Mucosa of stomach (tissue), 1 donor: ENCODE results near the gene ABCB9.
A peak's percentile ranks its signal among the peaks of the same experiment; 100 is the strongest.

ENCODE experiments used
- H3K27me3 ChIP-seq: one replicate; pipeline ENCODE4 v1.7.0; 2013; ENCODE audit warnings: mild to moderate bottlenecking, low read length; ENCODE audit not compliant: control insufficient read depth, insufficient read depth
- H3K36me3 ChIP-seq: one replicate; pipeline ENCODE4 v1.7.0; 2013; ENCODE audit warnings: low read length; ENCODE audit not compliant: control insufficient read depth, insufficient read depth
- H3K4me1 ChIP-seq: one replicate; pipeline ENCODE4 v1.7.0; 2013; ENCODE audit warnings: mild to moderate bottlenecking, low read length; ENCODE audit not compliant: control insufficient read depth, insufficient read depth
- H3K4me3 ChIP-seq: one replicate; pipeline ENCODE4 v1.7.0; 2013; ENCODE audit warnings: low read length
- H3K9ac ChIP-seq: one replicate; pipeline ENCODE4 v1.7.0; 2013; ENCODE audit warnings: mild to moderate bottlenecking, low read length, moderate library complexity
- H3K9me3 ChIP-seq: one replicate; pipeline ENCODE4 v1.7.0; 2013; ENCODE audit warnings: mild to moderate bottlenecking, low read length, moderate library complexity; ENCODE audit not compliant: control insufficient read depth
- donor health status: Pancreatic carcinoma.

The ABCB9 gene

GRCh38 chr12:122964439-122965257 is 1.6 kb downstream of the ABCB9 start:
- Histone ChIP-seq H3K9me3 (no peaks in the 10 kb centered on the region), H3K9ac (no peak overlapping the region), H3K4me3 (no peak overlapping the region), H3K36me3 (no peaks in the 10 kb centered on the region), H3K27me3 (no peaks in the 10 kb centered on the region), H3K4me1 (peaks cover 41% of the 10 kb centered on the region)

GRCh38 chr12:122963941-122964265 is 2.4 kb downstream of the ABCB9 start:
- H3K4me1 ChIP-seq: peaks cover 41% of the 10 kb centered on the region
- H3K36me3 ChIP-seq: no peaks in the 10 kb centered on the region
- H3K9ac ChIP-seq: no peak overlapping the region
- no peaks in the 10 kb centered on the region for H3K9me3 ChIP-seq
- no peak overlapping the region for H3K4me3 ChIP-seq
- H3K27me3 ChIP-seq: no peaks in the 10 kb centered on the region

DNA sequence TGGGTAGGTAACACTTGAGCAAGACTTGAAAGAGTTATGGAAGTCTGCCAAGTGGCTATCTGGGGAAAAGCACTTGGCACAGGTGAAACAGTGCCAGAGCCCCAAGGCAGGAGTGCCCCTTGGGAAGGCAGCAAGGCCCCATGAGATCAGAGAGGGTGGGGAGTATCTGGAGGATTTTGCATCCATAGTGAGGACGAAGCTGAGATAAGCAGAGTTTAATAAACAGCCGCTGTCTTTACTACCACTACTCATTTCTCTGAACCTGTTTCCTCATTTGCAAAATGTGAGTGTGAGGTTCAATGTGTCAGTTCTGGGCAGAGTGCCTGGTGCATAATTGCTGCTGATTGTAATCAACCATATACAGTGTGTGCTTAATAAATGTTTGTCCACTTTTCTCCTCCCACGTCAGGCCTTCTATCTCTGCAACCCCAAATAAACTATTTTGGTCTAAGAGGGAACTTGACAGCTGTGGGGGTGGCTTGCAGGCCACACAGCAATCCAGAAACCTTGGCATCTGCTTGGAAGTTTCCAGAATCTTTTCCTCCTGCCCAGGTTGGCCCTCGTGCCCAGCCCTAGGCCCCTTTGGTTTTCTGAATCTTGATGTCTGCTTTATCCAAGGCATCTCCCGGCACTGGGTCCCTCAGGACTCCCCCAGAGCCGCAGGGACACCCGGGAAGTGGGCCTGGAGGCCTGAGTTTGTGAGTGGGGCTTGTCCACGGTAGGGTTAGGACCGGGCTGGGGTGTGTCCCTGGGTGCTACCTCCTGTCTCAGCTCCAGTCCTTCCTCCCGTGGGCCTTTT is 4.5 kb downstream of the ABCB9 start:
- H3K9ac ChIP-seq: no peak overlapping the region
- H3K9me3 ChIP-seq: no peaks in the 10 kb centered on the region
- peaks cover 41% of the 10 kb centered on the region for H3K4me1 ChIP-seq
- H3K27me3 ChIP-seq: no peaks in the 10 kb centered on the region
- no peaks in the 10 kb centered on the region for H3K36me3 ChIP-seq
- H3K4me3 ChIP-seq: no peak overlapping the region

- Histone ChIP-seq H3K36me3 (no peaks in the 10 kb centered on the region), H3K4me3 (no peak overlapping the region), H3K9ac (no peak overlapping the region), H3K9me3 (no peaks in the 10 kb centered on the region), H3K4me1 (peaks cover 31% of the 10 kb centered on the region), H3K27me3 (no peaks in the 10 kb centered on the region)
Observed at GRCh38 chr12:122960193-122960569, 6.1 kb downstream of the ABCB9 start.

DNA sequence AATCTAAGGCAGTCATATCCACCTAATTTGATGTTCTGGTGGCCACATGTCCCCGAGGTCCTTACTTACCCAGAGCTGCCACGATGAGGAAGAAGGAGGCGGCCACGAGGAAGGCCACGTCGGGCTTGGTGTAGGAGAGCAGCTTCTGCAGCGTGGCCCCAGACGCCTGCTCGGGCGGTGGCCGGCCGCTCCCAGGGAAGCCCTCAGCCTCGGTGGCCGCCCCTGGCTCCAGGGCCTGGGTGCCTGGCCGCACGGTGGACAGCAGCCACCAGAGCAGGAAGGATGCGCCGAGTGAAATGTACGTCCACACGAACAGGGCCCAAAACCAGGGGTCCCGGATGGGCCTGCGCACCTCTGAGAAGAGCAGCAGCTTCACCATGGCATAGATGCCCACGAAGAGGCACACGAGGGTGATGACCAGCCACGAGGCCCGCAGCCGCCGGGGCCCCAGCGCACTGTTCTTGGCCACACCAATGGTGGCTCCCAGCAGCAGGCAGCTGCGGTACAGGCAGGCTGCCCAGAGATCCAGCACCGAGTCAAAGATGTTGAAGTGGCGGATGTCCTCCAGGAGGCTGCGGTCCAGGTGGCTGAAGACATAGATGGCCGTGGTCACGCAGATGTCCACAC is 6.6 kb downstream of the ABCB9 start:
- Histone ChIP-seq H3K36me3 (no peaks in the 10 kb centered on the region), H3K27me3 (no peaks in the 10 kb centered on the region), H3K4me3 (no peak overlapping the region), H3K9me3 (no peaks in the 10 kb centered on the region), H3K9ac (no peak overlapping the region), H3K4me1 (peaks cover 30% of the 10 kb centered on the region)

- Histone ChIP-seq H3K9ac (no peak overlapping the region), H3K4me1 (peaks cover 17% of the 10 kb centered on the region), H3K36me3 (no peaks in the 10 kb centered on the region), H3K27me3 (no peaks in the 10 kb centered on the region), H3K4me3 (no peak overlapping the region), H3K9me3 (no peaks in the 10 kb centered on the region)
Observed at GRCh38 chr12:122958198-122958888, 7.9 kb downstream of the ABCB9 start.

DNA sequence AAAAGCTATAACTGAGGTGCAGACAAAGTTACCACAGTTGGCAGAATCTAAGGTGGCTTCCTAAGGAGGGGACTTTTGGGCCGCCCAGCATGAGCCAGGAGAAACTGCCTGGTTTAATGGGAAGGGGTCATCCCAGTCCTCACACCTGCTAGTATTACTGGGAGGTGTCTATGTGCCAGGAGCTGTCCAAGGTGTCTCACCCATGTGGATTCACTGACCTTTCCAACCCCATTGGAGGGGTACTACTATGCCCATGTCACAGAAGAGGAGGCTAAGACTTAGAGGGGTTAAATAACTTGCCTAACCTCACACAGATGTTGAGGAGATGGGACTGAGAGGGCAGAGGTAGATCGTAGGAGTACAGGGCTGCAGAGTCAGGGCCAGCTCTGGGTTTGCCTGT is 10.2 kb downstream of the ABCB9 start:
- Histone ChIP-seq H3K4me1 (peaks cover 11% of the 10 kb centered on the region), H3K36me3 (no peaks in the 10 kb centered on the region), H3K9me3 (no peaks in the 10 kb centered on the region), H3K9ac (no peak overlapping the region), H3K4me3 (no peak overlapping the region), H3K27me3 (no peaks in the 10 kb centered on the region)

- Histone ChIP-seq H3K9ac (no peak overlapping the region), H3K4me1 (peaks cover 19% of the 10 kb centered on the region), H3K27me3 (no peaks in the 10 kb centered on the region), H3K4me3 (no peak overlapping the region), H3K36me3 (no peaks in the 10 kb centered on the region), H3K9me3 (no peaks in the 10 kb centered on the region)
Observed at GRCh38 chr12:122955156-122955555, 11.1 kb downstream of the ABCB9 start.

GRCh38 chr12:122951979-122952892 is 14.0 kb downstream of the ABCB9 start:
- no peaks in the 10 kb centered on the region for H3K27me3 ChIP-seq
- H3K9ac ChIP-seq: peak overlapping the region; percentile 19
- H3K9me3 ChIP-seq: no peaks in the 10 kb centered on the region
- H3K4me3 ChIP-seq: no peak overlapping the region
- H3K36me3 ChIP-seq: no peaks in the 10 kb centered on the region
- peaks cover 40% of the 10 kb centered on the region for H3K4me1 ChIP-seq

GRCh38 chr12:122951406-122951805 is 14.9 kb downstream of the ABCB9 start:
- Histone ChIP-seq H3K4me1 (peaks cover 49% of the 10 kb centered on the region), H3K27me3 (no peaks in the 10 kb centered on the region), H3K9me3 (no peaks in the 10 kb centered on the region), H3K4me3 (no peak overlapping the region), H3K36me3 (no peaks in the 10 kb centered on the region), H3K9ac (peak overlapping the region; percentile 19)
